ENCODE results near the gene SPRR1A. TPM values are rescaled to one million over a fixed set of nuclear protein-coding genes. Genes with fewer than 3 reads are reported as not detected.

The SPRR1A gene
- total and polyA plus RNA-seq, 10 donors = not detected

DNA sequence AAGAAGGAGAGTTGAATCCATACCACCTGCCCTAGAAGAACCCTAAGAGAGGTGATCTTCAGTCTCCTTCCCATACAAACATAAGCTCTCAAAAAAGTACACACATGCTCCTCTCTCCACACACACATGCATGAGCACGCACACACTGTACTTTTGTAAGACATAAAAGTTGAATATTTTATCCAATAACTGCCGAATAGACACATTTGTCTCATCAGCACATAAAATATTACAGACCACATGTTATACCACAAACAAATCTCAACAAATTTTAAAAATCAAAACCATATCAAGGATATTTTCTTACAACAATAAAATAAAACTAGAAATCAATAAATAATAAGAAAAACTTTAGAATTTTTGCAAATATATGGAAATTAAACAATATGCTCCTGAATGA, 2.7 kb downstream of the SPRR1A start:
- no peak overlapping the region for H3K27ac ChIP-seq
- DNase-seq = no peak
- TF ChIP-seq POLR2AphosphoS5 (IDR thresholded peaks at IDR 0.05) = no peak
- H3K36me3 ChIP-seq = no peaks in the 10 kb centered on the region
- peaks cover 0 to 43% (median 0%) of the 10 kb centered on the region in 7 donors for H3K27me3 ChIP-seq (replicated peaks in 1 of 7)
- H3K9me3 ChIP-seq = no peaks in the 10 kb centered on the region
- intact Hi-C loops (cut with DNase I; ENCODE audit: low total_unique reads) = no loop called here
- no peak overlapping the region for H3K4me3 ChIP-seq
- 79 to 95% (median 88%) methylated on average over 2 of the region's 2 CpGs for WGBS, 5 donors
- no peaks in the 10 kb centered on the region for H3K4me1 ChIP-seq

- intact Hi-C loops (cut with DNase I; ENCODE audit: low total_unique reads) = no loop called here
- Histone ChIP-seq H3K27ac (no peak overlapping the region), H3K36me3 (no peaks in the 10 kb centered on the region), H3K4me1 (no peaks in the 10 kb centered on the region), H3K27me3 (replicated peaks in 1 of 7) (peaks cover 0 to 7% (median 0%) of the 10 kb centered on the region in 7 donors), H3K4me3 (no peak overlapping the region), H3K9me3 (peaks cover 0 to 10% (median 5%) of the 10 kb centered on the region in 8 donors)
- TF ChIP-seq, protein P1, sequence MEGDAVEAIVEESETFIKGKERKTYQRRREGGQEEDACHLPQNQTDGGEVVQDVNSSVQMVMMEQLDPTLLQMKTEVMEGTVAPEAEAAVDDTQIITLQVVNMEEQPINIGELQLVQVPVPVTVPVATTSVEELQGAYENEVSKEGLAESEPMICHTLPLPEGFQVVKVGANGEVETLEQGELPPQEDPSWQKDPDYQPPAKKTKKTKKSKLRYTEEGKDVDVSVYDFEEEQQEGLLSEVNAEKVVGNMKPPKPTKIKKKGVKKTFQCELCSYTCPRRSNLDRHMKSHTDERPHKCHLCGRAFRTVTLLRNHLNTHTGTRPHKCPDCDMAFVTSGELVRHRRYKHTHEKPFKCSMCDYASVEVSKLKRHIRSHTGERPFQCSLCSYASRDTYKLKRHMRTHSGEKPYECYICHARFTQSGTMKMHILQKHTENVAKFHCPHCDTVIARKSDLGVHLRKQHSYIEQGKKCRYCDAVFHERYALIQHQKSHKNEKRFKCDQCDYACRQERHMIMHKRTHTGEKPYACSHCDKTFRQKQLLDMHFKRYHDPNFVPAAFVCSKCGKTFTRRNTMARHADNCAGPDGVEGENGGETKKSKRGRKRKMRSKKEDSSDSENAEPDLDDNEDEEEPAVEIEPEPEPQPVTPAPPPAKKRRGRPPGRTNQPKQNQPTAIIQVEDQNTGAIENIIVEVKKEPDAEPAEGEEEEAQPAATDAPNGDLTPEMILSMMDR (IDR thresholded peaks at IDR 0.05 in 8 of 11, conservative IDR thresholded peaks at IDR 0.05 in 3 of 11) = no peak
- TF ChIP-seq POLR2A (IDR thresholded peaks at IDR 0.05) (no peak), POLR2AphosphoS5 (IDR thresholded peaks at IDR 0.05) (no peak)
- 77 to 83% (median 79%) methylated on average over 6 of the region's 6 CpGs for WGBS, 5 donors
- DNase-seq = no peak
Measured at GRCh38 chr1:152993186-152993585, 9.3 kb downstream of the SPRR1A start.

GRCh38 chr1:152995842-152996241, 12.0 kb downstream of the SPRR1A start:
- H3K27me3 ChIP-seq (replicated peaks in 1 of 7) = peaks cover 0 to 14% (median 0%) of the 10 kb centered on the region in 7 donors
- no peaks in the 10 kb centered on the region for H3K4me1 ChIP-seq
- 0 to 43% (median 34%) methylated on average over 1 of the region's 1 CpG for WGBS, 5 donors
- H3K9me3 ChIP-seq = peaks cover 0 to 10% (median 5%) of the 10 kb centered on the region in 8 donors
- intact Hi-C loops (cut with DNase I; ENCODE audit: low total_unique reads) = no loop called here
- H3K36me3 ChIP-seq = no peaks in the 10 kb centered on the region
- TF ChIP-seq POLR2A (IDR thresholded peaks at IDR 0.05) (no peak), POLR2AphosphoS5 (IDR thresholded peaks at IDR 0.05) (no peak)
- TF ChIP-seq, protein P1 (IDR thresholded peaks at IDR 0.05 in 8 of 11, conservative IDR thresholded peaks at IDR 0.05 in 3 of 11) = no peak
- no peak overlapping the region for H3K27ac ChIP-seq
- DNase-seq = no peak
- no peak overlapping the region for H3K4me3 ChIP-seq

DNA sequence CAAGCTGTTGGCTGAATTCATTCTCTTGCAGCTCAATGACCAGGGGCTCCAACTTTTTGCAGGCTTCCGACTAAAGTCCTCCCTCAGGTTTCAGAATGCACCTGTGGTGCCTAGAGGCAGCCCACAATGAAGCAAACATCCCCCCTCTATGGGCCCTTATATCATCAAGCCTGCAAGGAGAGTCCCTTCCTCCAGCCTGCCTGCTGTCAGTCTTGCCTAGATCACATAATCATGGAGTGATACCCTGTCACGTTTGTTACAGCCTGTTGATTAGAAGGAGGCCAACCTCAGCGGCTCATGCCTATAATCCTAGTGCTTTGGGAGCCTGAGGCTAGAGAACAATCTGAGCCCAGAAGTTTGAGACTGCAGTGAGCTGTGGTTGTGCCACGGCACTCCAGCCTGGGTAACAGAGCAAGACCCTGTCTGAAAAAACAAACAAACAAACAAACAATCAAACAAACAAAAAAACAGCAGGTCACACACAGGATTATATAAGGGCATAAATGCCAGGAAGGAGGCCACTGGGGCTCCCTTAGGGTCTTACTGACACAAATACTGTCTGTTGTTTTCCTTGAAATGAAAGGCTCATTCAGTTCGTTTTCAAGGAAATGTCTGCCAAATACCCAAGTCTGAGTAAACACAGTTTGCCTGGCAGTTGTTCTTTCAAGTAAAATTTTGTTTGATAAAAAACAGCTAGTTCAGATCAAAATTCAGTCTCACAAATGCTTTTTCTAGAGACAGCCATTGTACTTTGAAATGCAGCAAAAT, 12.9 kb downstream of the SPRR1A start:
- Histone ChIP-seq H3K9me3 (peaks cover 0 to 10% (median 5%) of the 10 kb centered on the region in 8 donors), H3K4me1 (no peaks in the 10 kb centered on the region), H3K27ac (no peak overlapping the region), H3K4me3 (no peak overlapping the region), H3K27me3 (replicated peaks in 1 of 7) (peaks cover 0 to 22% (median 0%) of the 10 kb centered on the region in 7 donors), H3K36me3 (no peaks in the 10 kb centered on the region)
- DNase-seq = no peak
- no peak for TF ChIP-seq POLR2AphosphoS5 (IDR thresholded peaks at IDR 0.05)
- TF ChIP-seq, protein P1 (IDR thresholded peaks at IDR 0.05 in 8 of 11, conservative IDR thresholded peaks at IDR 0.05 in 3 of 11) = no peak
- intact Hi-C loops (cut with DNase I; ENCODE audit: low total_unique reads) = no loop called here
- 22 to 46% (median 30%) methylated on average over 4 to 5 of the region's 5 CpGs for WGBS, 5 donors

Measured in spleen (tissue), 11 donors.